Mesendoderm (in vitro differentiated cells): Measurements from ENCODE around the gene CD38.

Experiments
- DNase-seq: peaks from one replicate; pipeline ENCODE4 v3.0.0; 2013
- H2AK5ac ChIP-seq: 2 replicates; pipeline ENCODE4 v1.6.1; 2013; ENCODE audit warnings: low read length, inconsistent platforms
- H2BK120ac ChIP-seq: 2 replicates; pipeline ENCODE4 v1.6.1; 2013; ENCODE audit warnings: low read depth, mild to moderate bottlenecking, low read length, moderate library complexity, mixed read lengths
- H2BK15ac ChIP-seq: replicated peaks from 2 replicates; pipeline ENCODE4 v1.6.1; 2013; ENCODE audit warnings: low read depth, mild to moderate bottlenecking, moderate library complexity
- H2BK5ac ChIP-seq: 2 replicates; pipeline ENCODE4 v1.6.1; 2013; ENCODE audit warnings: low read length, inconsistent platforms
- H3K18ac ChIP-seq: 2 replicates; pipeline ENCODE4 v1.6.1; 2013; ENCODE audit warnings: mild to moderate bottlenecking, low read length, mixed read lengths
- H3K23ac ChIP-seq: one replicate; pipeline ENCODE4 v1.6.1; 2013; ENCODE audit warnings: low read length
- H3K27ac ChIP-seq: 2 replicates; pipeline ENCODE4 v1.5.1; 2013; ENCODE audit warnings: low read depth, mild to moderate bottlenecking, inconsistent platforms, low read length, moderate library complexity
- H3K27me3 ChIP-seq: 2 replicates; pipeline ENCODE4 v1.6.1; 2013; ENCODE audit warnings: low read length, control low read depth, mild to moderate bottlenecking, inconsistent platforms; ENCODE audit not compliant: insufficient read depth, poor library complexity
- H3K36me3 ChIP-seq: 2 replicates; pipeline ENCODE4 v1.6.1; 2013; ENCODE audit warnings: low read length, inconsistent platforms; ENCODE audit not compliant: control insufficient read depth, insufficient read depth
- H3K4ac ChIP-seq: one replicate; pipeline ENCODE4 v1.6.1; 2013; ENCODE audit warnings: low read depth, mild to moderate bottlenecking, low read length, moderate library complexity
- H3K4me1 ChIP-seq: 2 replicates; pipeline ENCODE4 v1.6.1; 2013; ENCODE audit warnings: low read depth, low read length, inconsistent platforms; ENCODE audit not compliant: control insufficient read depth
- H3K4me2 ChIP-seq: 2 replicates; pipeline ENCODE4 v1.6.1; 2013; ENCODE audit warnings: low read length
- H3K4me3 ChIP-seq: 2 replicates; pipeline ENCODE4 v1.5.1; 2013; ENCODE audit warnings: mild to moderate bottlenecking, low read length
- H3K56ac ChIP-seq: one replicate; pipeline ENCODE4 v1.6.1; 2013; ENCODE audit warnings: low read length
- H3K79me1 ChIP-seq: 2 replicates; pipeline ENCODE4 v1.6.1; 2013; ENCODE audit warnings: low read length, inconsistent platforms
- H3K79me2 ChIP-seq: 2 replicates; pipeline ENCODE4 v1.6.1; 2013; ENCODE audit warnings: mild to moderate bottlenecking, low read length; ENCODE audit not compliant: control insufficient read depth, insufficient read depth
- H3K9ac ChIP-seq: 2 replicates; pipeline ENCODE4 v1.6.1; 2013; ENCODE audit warnings: low read length, inconsistent platforms
- H4K5ac ChIP-seq: one replicate; pipeline ENCODE4 v1.6.1; 2013; ENCODE audit warnings: low read length
- H4K8ac ChIP-seq: one replicate; pipeline ENCODE4 v1.6.1; 2013; ENCODE audit warnings: low read depth, mild to moderate bottlenecking, control low read depth, low read length, moderate library complexity
- WGBS: extraction: QIAGEN DNeasy Blood & Tissue Kit; methylation state at CpG from one replicate; pipeline ENCODE4 v1.1.7; 2013; ENCODE audit warnings: low lambda C conversion rate, missing lambda C conversion rate; ENCODE audit not compliant: insufficient coverage; ENCODE audit errors: extremely low coverage; 5-methylcytosine and 5-hydroxymethylcytosine counted together

CD38 gene

DNA sequence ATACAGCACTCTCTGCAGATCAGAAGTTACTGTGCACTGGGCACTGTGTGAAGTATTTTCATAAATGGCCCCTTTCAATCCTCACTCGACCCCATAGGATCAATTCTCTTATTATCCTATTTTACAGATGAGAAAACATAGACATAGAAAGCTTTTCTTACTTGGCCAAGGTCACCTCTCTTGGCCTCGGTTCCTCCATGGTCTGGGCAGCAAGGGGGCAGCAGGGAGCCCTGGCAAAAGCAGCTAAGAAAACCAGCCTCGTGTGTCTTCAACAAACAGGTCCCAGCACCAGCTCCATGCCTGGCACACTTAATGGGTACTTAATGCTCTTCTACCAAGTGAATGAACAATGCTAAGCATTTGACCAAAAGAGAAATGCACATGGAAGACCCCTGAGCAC lies 40.9 kb upstream of the CD38 start:
- no peak overlapping the region for H3K4me2 ChIP-seq
- H3K23ac ChIP-seq = no peak overlapping the region
- no peak overlapping the region for H2BK15ac ChIP-seq
- DNase-seq = no peak
- no peak overlapping the region for H3K27ac ChIP-seq
- H3K9ac ChIP-seq = no peak overlapping the region
- H4K5ac ChIP-seq = no peak overlapping the region
- no peak overlapping the region for H2BK5ac ChIP-seq
- no peaks in the 10 kb centered on the region for H3K36me3 ChIP-seq
- H3K79me1 ChIP-seq = no peaks in the 10 kb centered on the region
- H2AK5ac ChIP-seq = no peak overlapping the region
- H3K27me3 ChIP-seq = no peaks in the 10 kb centered on the region
- H3K4me1 ChIP-seq = no peaks in the 10 kb centered on the region
- H2BK120ac ChIP-seq = no peak overlapping the region
- no peak overlapping the region for H3K4ac ChIP-seq
- no peak overlapping the region for H3K56ac ChIP-seq
- H3K4me3 ChIP-seq = no peak overlapping the region
- no peaks in the 10 kb centered on the region for H3K79me2 ChIP-seq
- no peak overlapping the region for H4K8ac ChIP-seq
- no CpG with 5 or more reads among the region's 3 CpGs for WGBS
- no peak overlapping the region for H3K18ac ChIP-seq

DNA sequence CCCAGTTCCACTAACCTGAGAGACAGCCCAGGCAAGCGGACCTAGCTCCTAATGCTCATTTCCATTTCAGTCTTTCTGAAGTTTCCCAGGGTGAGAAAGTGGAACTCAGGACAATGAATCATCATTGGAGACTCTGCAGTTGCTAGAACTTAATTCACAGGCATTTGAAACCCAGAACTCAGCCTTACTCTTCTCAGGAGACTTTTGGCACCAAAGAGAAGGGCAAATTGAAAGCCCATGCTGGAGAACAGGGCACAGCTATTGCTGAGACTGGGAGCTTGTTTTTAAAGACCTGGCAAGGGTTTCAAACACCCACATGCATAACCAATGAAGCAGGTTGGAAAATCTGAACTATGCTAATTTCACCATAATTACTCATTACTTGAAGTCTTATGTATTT lies 39.3 kb upstream of the CD38 start:
- H3K4me2 ChIP-seq = no peak overlapping the region
- no peak overlapping the region for H2AK5ac ChIP-seq
- H3K27ac ChIP-seq = no peak overlapping the region
- no peak overlapping the region for H4K5ac ChIP-seq
- WGBS = no CpG with 5 or more reads among the region's 1 CpG
- no peak overlapping the region for H4K8ac ChIP-seq
- H3K4me3 ChIP-seq = no peak overlapping the region
- H3K79me2 ChIP-seq = no peaks in the 10 kb centered on the region
- H3K18ac ChIP-seq = no peak overlapping the region
- H3K4ac ChIP-seq = no peak overlapping the region
- no peak overlapping the region for H2BK5ac ChIP-seq
- H3K23ac ChIP-seq = no peak overlapping the region
- DNase-seq = no peak
- no peak overlapping the region for H2BK120ac ChIP-seq
- H3K36me3 ChIP-seq = no peaks in the 10 kb centered on the region
- H2BK15ac ChIP-seq = no peak overlapping the region
- H3K27me3 ChIP-seq = no peaks in the 10 kb centered on the region
- H3K79me1 ChIP-seq = no peaks in the 10 kb centered on the region
- H3K9ac ChIP-seq = no peak overlapping the region
- no peak overlapping the region for H3K56ac ChIP-seq
- no peaks in the 10 kb centered on the region for H3K4me1 ChIP-seq

DNA sequence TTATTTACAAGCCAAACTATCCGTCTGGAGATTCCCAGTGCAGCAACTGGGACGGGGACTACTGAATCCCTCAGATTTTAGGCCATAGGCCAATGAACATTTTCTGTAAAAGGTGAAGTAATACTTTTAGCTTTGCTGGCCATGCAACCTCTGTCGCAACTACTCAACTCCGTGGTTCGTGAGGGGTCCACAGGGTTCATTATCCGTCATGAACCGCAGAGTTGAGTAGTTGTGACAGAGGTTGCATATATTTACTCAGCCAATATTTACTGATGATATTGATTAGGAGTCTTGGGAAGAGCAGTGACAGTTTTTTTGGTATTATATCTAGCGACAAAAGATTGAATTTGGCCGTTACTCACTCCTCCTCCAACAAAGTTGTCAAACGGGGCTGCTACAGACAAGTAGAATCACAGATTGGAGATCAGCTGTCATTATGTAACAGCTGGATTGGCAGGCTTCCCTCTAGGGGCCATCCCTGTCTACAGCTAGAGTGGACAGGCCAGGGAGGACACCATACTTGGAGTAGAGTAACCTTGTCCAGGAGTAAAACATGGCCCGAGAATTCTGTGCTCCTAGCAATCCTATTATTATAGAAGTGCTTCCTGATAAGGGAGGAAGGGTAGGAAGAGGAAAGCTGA lies 37.2 kb upstream of the CD38 start:
- Histone ChIP-seq H3K4me3 (no peak overlapping the region), H2AK5ac (no peak overlapping the region), H4K5ac (no peak overlapping the region), H3K4ac (no peak overlapping the region), H3K27ac (no peak overlapping the region), H3K27me3 (no peaks in the 10 kb centered on the region), H3K23ac (no peak overlapping the region), H3K79me2 (no peaks in the 10 kb centered on the region), H3K4me2 (no peak overlapping the region), H3K36me3 (no peaks in the 10 kb centered on the region), H3K4me1 (no peaks in the 10 kb centered on the region), H3K79me1 (no peaks in the 10 kb centered on the region), H4K8ac (no peak overlapping the region), H2BK15ac (no peak overlapping the region), H3K56ac (no peak overlapping the region), H3K18ac (no peak overlapping the region), H2BK5ac (no peak overlapping the region), H3K9ac (no peak overlapping the region), H2BK120ac (no peak overlapping the region)
- DNase-seq = no peak
- no CpG with 5 or more reads among the region's 11 CpGs for WGBS

DNA sequence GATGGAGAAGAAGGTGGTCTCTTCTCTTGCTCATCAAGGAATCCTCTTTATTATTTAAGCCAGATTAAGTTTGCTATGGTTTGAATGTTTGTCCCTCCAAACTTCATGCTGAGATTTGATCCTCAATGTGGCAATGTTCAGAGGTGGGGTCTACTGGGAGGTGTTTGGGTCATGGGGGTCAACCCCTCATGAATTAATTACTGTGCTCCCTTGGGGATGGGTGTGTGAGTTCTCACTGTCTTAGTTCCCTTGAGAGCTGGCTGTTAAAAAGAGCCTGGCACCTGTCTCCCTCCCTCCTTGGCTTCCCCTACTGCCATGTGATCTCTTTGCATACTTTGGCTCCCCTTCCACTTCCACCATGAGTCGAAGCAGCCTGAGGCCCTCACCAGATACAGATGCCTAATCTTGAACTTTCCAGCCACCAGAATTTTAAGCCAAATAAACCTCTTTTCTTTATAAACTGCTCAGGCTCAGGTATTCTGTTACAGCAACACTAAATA lies 36.0 kb upstream of the CD38 start:
- no peak overlapping the region for H3K23ac ChIP-seq
- H3K79me2 ChIP-seq = no peaks in the 10 kb centered on the region
- H3K4me2 ChIP-seq = no peak overlapping the region
- no peak overlapping the region for H4K5ac ChIP-seq
- no peak overlapping the region for H3K56ac ChIP-seq
- no peaks in the 10 kb centered on the region for H3K27me3 ChIP-seq
- H3K9ac ChIP-seq = no peak overlapping the region
- no peaks in the 10 kb centered on the region for H3K79me1 ChIP-seq
- H2BK120ac ChIP-seq = no peak overlapping the region
- no peak overlapping the region for H3K4me3 ChIP-seq
- DNase-seq = no peak
- no peaks in the 10 kb centered on the region for H3K4me1 ChIP-seq
- no peak overlapping the region for H3K4ac ChIP-seq
- WGBS = no CpG with 5 or more reads among the region's 1 CpG
- no peak overlapping the region for H3K27ac ChIP-seq
- no peak overlapping the region for H2BK5ac ChIP-seq
- H3K36me3 ChIP-seq = no peaks in the 10 kb centered on the region
- no peak overlapping the region for H3K18ac ChIP-seq
- H2BK15ac ChIP-seq = no peak overlapping the region
- no peak overlapping the region for H4K8ac ChIP-seq
- H2AK5ac ChIP-seq = no peak overlapping the region

DNA sequence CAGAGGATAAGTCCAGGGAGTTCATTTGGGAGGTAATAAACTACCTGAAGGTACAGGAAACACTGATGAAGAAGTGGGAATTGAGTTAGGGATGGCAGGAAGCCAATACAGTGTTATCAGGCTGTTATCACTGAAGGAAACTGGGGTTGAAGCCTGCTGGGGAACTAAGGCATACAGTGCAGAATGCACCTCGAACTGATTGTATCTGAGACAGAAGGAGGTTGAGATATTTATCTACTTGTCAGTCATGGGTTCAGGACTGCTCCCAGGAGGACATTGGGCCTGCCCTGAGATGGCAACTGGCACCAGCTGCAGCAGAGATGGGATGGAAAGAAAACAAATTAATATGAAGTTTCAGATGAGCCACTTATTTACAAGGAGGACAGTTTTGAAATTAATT lies 35.5 kb upstream of the CD38 start:
- DNase-seq = no peak
- Histone ChIP-seq H2AK5ac (no peak overlapping the region), H3K4me3 (no peak overlapping the region), H3K23ac (no peak overlapping the region), H3K4me2 (no peak overlapping the region), H3K56ac (no peak overlapping the region), H3K18ac (no peak overlapping the region), H3K79me2 (no peaks in the 10 kb centered on the region), H3K79me1 (no peaks in the 10 kb centered on the region), H3K36me3 (no peaks in the 10 kb centered on the region), H3K9ac (no peak overlapping the region), H3K27me3 (no peaks in the 10 kb centered on the region), H2BK120ac (no peak overlapping the region), H2BK15ac (no peak overlapping the region), H3K4ac (no peak overlapping the region), H4K8ac (no peak overlapping the region), H4K5ac (no peak overlapping the region), H2BK5ac (no peak overlapping the region), H3K4me1 (no peaks in the 10 kb centered on the region), H3K27ac (no peak overlapping the region)
- WGBS = no CpG with 5 or more reads among the region's 1 CpG

DNA sequence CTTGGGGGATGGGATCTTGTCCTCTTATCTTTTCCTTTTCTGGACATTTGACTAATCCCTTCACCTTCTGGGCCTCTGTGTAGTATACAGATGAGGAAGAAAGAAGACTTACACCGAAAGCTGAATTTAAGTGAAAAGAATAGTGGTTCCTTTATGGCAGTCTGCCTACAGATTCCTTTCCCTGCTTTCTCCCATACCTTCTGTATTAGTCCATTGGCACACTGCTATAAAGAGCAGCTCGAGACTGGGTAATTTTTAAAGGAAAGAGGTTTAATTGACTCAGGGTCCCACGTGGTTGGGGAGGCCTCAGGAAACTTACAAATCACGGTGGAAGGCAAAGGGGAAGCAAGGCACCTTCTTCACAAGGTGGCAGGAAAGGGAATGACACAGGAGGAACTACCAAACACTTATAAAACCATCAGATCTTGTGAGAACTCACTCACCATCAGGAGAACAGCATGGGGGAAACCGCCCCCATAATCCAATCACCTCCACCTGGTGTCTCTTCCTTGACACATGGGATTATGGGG lies 34.0 kb upstream of the CD38 start:
- WGBS = no CpG with 5 or more reads among the region's 5 CpGs
- DNase-seq = no peak

More for the DNA sequence above, 34.0 kb upstream of the CD38 start:
- Histone ChIP-seq H3K4me2 (no peak overlapping the region), H3K4me3 (no peak overlapping the region), H3K56ac (no peak overlapping the region), H4K8ac (no peak overlapping the region), H3K23ac (no peak overlapping the region), H3K27me3 (no peaks in the 10 kb centered on the region), H3K79me2 (no peaks in the 10 kb centered on the region), H2BK5ac (no peak overlapping the region), H3K4me1 (no peaks in the 10 kb centered on the region), H4K5ac (no peak overlapping the region), H3K9ac (no peak overlapping the region), H2AK5ac (no peak overlapping the region), H3K4ac (no peak overlapping the region), H3K79me1 (no peaks in the 10 kb centered on the region), H3K36me3 (no peaks in the 10 kb centered on the region), H3K27ac (no peak overlapping the region), H2BK15ac (no peak overlapping the region), H2BK120ac (no peak overlapping the region), H3K18ac (no peak overlapping the region)
